HepG2 (cell line): ENCODE data around the gene CAMTA1. TPM values are rescaled to one million over a fixed set of nuclear protein-coding genes. Genes with fewer than 3 reads are reported as not detected.

Experiments
- ATAC-seq: fragments of 200-7000 bp; cut with Tn5 transposase; 3 replicates; pipeline ENCODE4 v1.9.1; 2020; ENCODE audit warnings: mild to moderate bottlenecking, moderate library complexity
- BruUV-seq: library from RNA; stranded (reverse); fragments of 400-500 nt; replicated peaks from 2 replicates; lab custom pipeline; 2021; lab: Mats Ljungman, UMichigan
- CTCF ChIA-PET: fragments of 300-600 bp; formaldehyde crosslinking; extraction: SDS; loops from one replicate; lab custom pipeline; 2021; ENCODE audit warnings: low total read pairs, inconsistent platforms, low intra/inter-chr PET ratio; lab: Yijun Ruan, JAX
- POLR2A ChIA-PET: fragments of 350-600 bp; sonication (Branson Sonifier 250); formaldehyde crosslinking; loops from one replicate; lab custom pipeline; 2020; ENCODE audit warnings: antibody characterized with exemption, inconsistent platforms; lab: Yijun Ruan, JAX
- DNase-seq: peaks from one replicate; pipeline ENCODE4 v3.0.0-alpha.2; 2015; ENCODE audit warnings: low spot score
- FAIRE-seq: peaks from 3 replicates; lab custom pipeline; 2011; peaks lifted over from hg19 to GRCh38; lab: Jason Lieb, UNC
- H2AFZ ChIP-seq: one replicate; pipeline ENCODE4 v1.6.1; 2011; ENCODE audit warnings: low read length, inconsistent platforms
- H3K27ac ChIP-seq: fragments of 300-600 bp; 3 replicates; pipeline ENCODE4 v1.8.0; 2011; ENCODE audit warnings: mixed run types, mild to moderate bottlenecking, mixed read lengths, low read length, inconsistent platforms; ENCODE audit not compliant: insufficient read depth; ENCODE audit errors: extremely low read length
- H3K27me3 ChIP-seq, 2 experiments: fragments of 200-600 bp in 1 of 2; 2 replicates in 1 of 2; 3 replicates in 1 of 2; pipeline versions ENCODE4 v1.6.0 to v1.8.0; 2011; ENCODE audit warnings: low read length in 2 of 2, mild to moderate bottlenecking in 2 of 2, moderate library complexity in 2 of 2, inconsistent platforms in 1 of 2; ENCODE audit not compliant: insufficient read depth in 2 of 2, control insufficient read depth in 1 of 2
- H3K36me3 ChIP-seq, 2 experiments: fragments of 200-600 bp in 1 of 2; replicated peaks in 1 of 2; 2 replicates in 1 of 2; 3 replicates in 1 of 2; pipeline versions ENCODE4 v1.5.1 to v1.8.0; 2011; ENCODE audit warnings: low read length in 2 of 2, inconsistent platforms in 1 of 2; ENCODE audit not compliant: insufficient read depth in 2 of 2, control insufficient read depth in 1 of 2
- H3K4me1 ChIP-seq: 2 replicates; pipeline ENCODE4 v1.5.1; 2012; ENCODE audit warnings: low read length, inconsistent platforms; ENCODE audit not compliant: insufficient read depth
- H3K4me2 ChIP-seq: 2 replicates; pipeline ENCODE4 v1.6.0; 2011; ENCODE audit warnings: low read depth, low read length, inconsistent platforms
- H3K4me3 ChIP-seq, 3 experiments: fragments of 200-600 bp in 1 of 3; sonication (generic), shearing (Covaris generic) in 1 of 3; replicated peaks in 1 of 3; 2 replicates each; pipeline ENCODE4 v1.5.1; 2011 to 2016; ENCODE audit warnings: low read length in 3 of 3, inconsistent platforms in 2 of 3, low read depth in 2 of 3, mild to moderate bottlenecking in 2 of 3, control low read depth in 1 of 3, mixed read lengths in 1 of 3; ENCODE audit not compliant: insufficient read depth in 1 of 3
- H3K79me2 ChIP-seq: one replicate; pipeline ENCODE4 v1.6.1; 2011; ENCODE audit warnings: low read length, inconsistent platforms; ENCODE audit not compliant: insufficient read depth
- H3K9ac ChIP-seq: 2 replicates; pipeline ENCODE4 v1.6.0; 2011; ENCODE audit warnings: mild to moderate bottlenecking, low read depth, low read length, inconsistent platforms; ENCODE audit not compliant: insufficient read depth
- H3K9me3 ChIP-seq: 2 replicates; pipeline ENCODE4 v1.5.1; 2012; ENCODE audit warnings: mild to moderate bottlenecking, low read length
- H4K20me1 ChIP-seq: 2 replicates; pipeline ENCODE4 v1.6.0; 2011; ENCODE audit warnings: inconsistent platforms, mild to moderate bottlenecking, low read length, moderate library complexity; ENCODE audit not compliant: insufficient read depth
- CBX5 ChIP-seq: sonication (generic); formaldehyde crosslinking; IDR thresholded peaks from 2 replicates; pipeline ENCODE4 v1.4.0; 2020; ENCODE audit warnings: missing genetic modification reagents, borderline replicate concordance
- KDM4B ChIP-seq: sonication (generic); formaldehyde crosslinking; IDR thresholded peaks from 2 replicates; pipeline ENCODE4 v1.4.0; 2020; ENCODE audit warnings: missing genetic modification reagents
- KLF13 ChIP-seq: sonication (generic); formaldehyde crosslinking; IDR thresholded peaks from 2 replicates; pipeline ENCODE4 v1.4.0; 2020; ENCODE audit warnings: mild to moderate bottlenecking, missing genetic modification reagents
- NCOA1 ChIP-seq: sonication (generic); formaldehyde crosslinking; IDR thresholded peaks from 2 replicates; pipeline ENCODE4 v1.9.0; 2021; ENCODE audit warnings: missing genetic modification reagents
- NFIB ChIP-seq: sonication (generic); formaldehyde crosslinking; IDR thresholded peaks from 2 replicates; pipeline ENCODE4 v1.9.0; 2021; ENCODE audit warnings: missing genetic modification reagents, mild to moderate bottlenecking, borderline replicate concordance
- RFX3 ChIP-seq: IDR thresholded peaks from 2 replicates; pipeline ENCODE4 v1.6.1; 2016; ENCODE audit warnings: missing biosample characterization, missing genetic modification reagents
- RNF2 ChIP-seq: fragments of 450-650 bp; conservative IDR thresholded peaks from 2 replicates; pipeline ENCODE4 v1.6.1; 2016; ENCODE audit warnings: low read depth
- SP2 ChIP-seq: sonication (generic); formaldehyde crosslinking; IDR thresholded peaks from 2 replicates; pipeline ENCODE4 v1.5.1; 2020; ENCODE audit warnings: mild to moderate bottlenecking, missing genetic modification reagents
- TRIM24 ChIP-seq: sonication (generic); formaldehyde crosslinking; IDR thresholded peaks from 2 replicates; pipeline ENCODE4 v1.8.0; 2022; ENCODE audit warnings: mild to moderate bottlenecking, missing genetic modification reagents
- ZNF317 ChIP-seq: sonication (generic); formaldehyde crosslinking; IDR thresholded peaks from 2 replicates; pipeline ENCODE4 v1.5.0; 2020; ENCODE audit warnings: mild to moderate bottlenecking, missing genetic modification reagents
- ZNF703 ChIP-seq: sonication (generic); formaldehyde crosslinking; IDR thresholded peaks from 2 replicates; pipeline ENCODE4 v1.5.1; 2020; ENCODE audit warnings: missing genetic modification reagents, mild to moderate bottlenecking, moderate library complexity, borderline replicate concordance
- ZUFSP ChIP-seq: sonication (generic); formaldehyde crosslinking; IDR thresholded peaks from 2 replicates; pipeline ENCODE4 v1.9.0; 2021; ENCODE audit warnings: missing genetic modification reagents, mild to moderate bottlenecking, borderline replicate concordance
- WGBS: methylation state at CpG from one replicate; pipeline ENCODE4 v1.1.6; 2017; ENCODE audit warnings: low lambda C conversion rate; 5-methylcytosine and 5-hydroxymethylcytosine counted together
- in situ Hi-C: cut with HindIII; loops from 2 replicates; pipeline ENCODE4 v1.10.0; 2017; ENCODE audit warnings: low pct_unique_long_range_greater_than_20kb; ENCODE audit not compliant: extremely low pct_ligation_motif_present
- intact Hi-C: fragments of 100-400 bp; cut with micrococcal nuclease; formaldehyde crosslinking; loops from one replicate; pipeline ENCODE4 v1.10.0; 2022; ENCODE audit not compliant: unreplicated experiment
- polyA plus RNA-seq, 8 experiments: library from polyadenylated mRNA; depleted of rRNA in 3 of 8; stranded (reverse) in 7 of 8; unstranded in 1 of 8; fragments of >200 nt; fragmentation: Illumina TruSeq in 4 of 8; extraction: Trizol in 4 of 8; gene quantifications; 2 replicates each; pipeline versions ENCODE4 v1.2.1 to v1.2.3, GENCODE V29; 2011 to 2016; ENCODE audit warnings: low read depth in 4 of 8, missing spikeins in 1 of 8, mixed read lengths in 1 of 8; ENCODE audit not compliant: insufficient read depth in 1 of 8
- total RNA-seq, 5 experiments: library from RNA; depleted of rRNA; stranded (reverse); fragments of >200 nt; fragmentation: Illumina TruSeq; extraction: Trizol; gene quantifications; 2 replicates each; pipeline ENCODE4 v1.2.3, GENCODE V29; 2016; ENCODE audit warnings: low read depth in 1 of 5

Gene CAMTA1
- total and polyA plus RNA-seq, 2 of the 13 experiments (the other 11 are each of a cell fraction or from before 2014, with no cell fraction given) = 25.0 to 36.4 TPM

- no peak overlapping the region for H3K4me2 ChIP-seq
- H3K27me3 ChIP-seq = no peaks in the 10 kb centered on the region
- 73% methylated on average over 4 of the region's 4 CpGs for whole genome bisulfite sequencing
- ChIA-PET CTCF (no interaction called here), POLR2A (no interaction called here)
- H3K4me1 ChIP-seq = 0 out of 2 replicates have a peak, but pooled peaks cover 5% of the 10 kb centered on the region
- H3K27ac ChIP-seq = no peak overlapping the region
- no peaks in the 10 kb centered on the region for H3K36me3 ChIP-seq
- no peaks in the 10 kb centered on the region for H3K9me3 ChIP-seq
- no TSS peak for BruUV-seq
- in situ Hi-C loops (no loop called here), intact Hi-C loops (no loop called here)
- H3K9ac ChIP-seq = no peak overlapping the region
- TF ChIP-seq ZNF703 (CRISPR knock-in tag) = no peak
- TF ChIP-seq NFIB (CRISPR knock-in tag) = no peak
- no peak for TF ChIP-seq TRIM24 (CRISPR knock-in tag)
- TF ChIP-seq ZNF317 (CRISPR knock-in tag) = no peak
- no peak for TF ChIP-seq ZUFSP (CRISPR knock-in tag)
- TF ChIP-seq CBX5 (CRISPR knock-in tag) = no peak
- TF ChIP-seq KDM4B = no peak
- no peak for TF ChIP-seq RNF2
- no peak for TF ChIP-seq NCOA1 (CRISPR knock-in tag)
- TF ChIP-seq KLF13 (CRISPR knock-in tag) = no peak
- no peak for TF ChIP-seq SP2 (CRISPR knock-in tag)
- TF ChIP-seq RFX3 = no peak
- H4K20me1 ChIP-seq = no peaks in the 10 kb centered on the region
- no peak overlapping the region for H2AFZ ChIP-seq
- ATAC-seq (no peak), DNase-seq (no peak), FAIRE-seq (no peak)
- no peaks in the 10 kb centered on the region for H3K79me2 ChIP-seq
- no peak overlapping the region for H3K4me3 ChIP-seq
Observed at GRCh38 chr1:6899621-6900020, 114.4 kb downstream of the CAMTA1 start.
